Measurements from ENCODE around the gene DISC1.

DISC1 gene

GRCh38 chr1:231751415-231751814, 124.8 kb downstream of the DISC1 start:
- no peak for TF ChIP-seq POLR2A (IDR thresholded peaks at IDR 0.05; ENCODE audit: extremely low read depth, insufficient read length)
- TF ChIP-seq, protein P1, sequence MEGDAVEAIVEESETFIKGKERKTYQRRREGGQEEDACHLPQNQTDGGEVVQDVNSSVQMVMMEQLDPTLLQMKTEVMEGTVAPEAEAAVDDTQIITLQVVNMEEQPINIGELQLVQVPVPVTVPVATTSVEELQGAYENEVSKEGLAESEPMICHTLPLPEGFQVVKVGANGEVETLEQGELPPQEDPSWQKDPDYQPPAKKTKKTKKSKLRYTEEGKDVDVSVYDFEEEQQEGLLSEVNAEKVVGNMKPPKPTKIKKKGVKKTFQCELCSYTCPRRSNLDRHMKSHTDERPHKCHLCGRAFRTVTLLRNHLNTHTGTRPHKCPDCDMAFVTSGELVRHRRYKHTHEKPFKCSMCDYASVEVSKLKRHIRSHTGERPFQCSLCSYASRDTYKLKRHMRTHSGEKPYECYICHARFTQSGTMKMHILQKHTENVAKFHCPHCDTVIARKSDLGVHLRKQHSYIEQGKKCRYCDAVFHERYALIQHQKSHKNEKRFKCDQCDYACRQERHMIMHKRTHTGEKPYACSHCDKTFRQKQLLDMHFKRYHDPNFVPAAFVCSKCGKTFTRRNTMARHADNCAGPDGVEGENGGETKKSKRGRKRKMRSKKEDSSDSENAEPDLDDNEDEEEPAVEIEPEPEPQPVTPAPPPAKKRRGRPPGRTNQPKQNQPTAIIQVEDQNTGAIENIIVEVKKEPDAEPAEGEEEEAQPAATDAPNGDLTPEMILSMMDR (IDR thresholded peaks at IDR 0.05; ENCODE audit: low read depth, low read length) = no peak
- TF ChIP-seq MAX (IDR thresholded peaks at IDR 0.05; ENCODE audit: low read depth, low read length) = no peak
- no peak for TF ChIP-seq MYC (IDR thresholded peaks at IDR 0.05; ENCODE audit: low read depth, low read length)
- no peak overlapping the region for H3K4me3 ChIP-seq (ENCODE audit: low read depth, low read length)
- no peak for DNase-seq (ENCODE audit: low read depth)

GRCh38 chr1:231753313-231753712, 126.7 kb downstream of the DISC1 start:
- TF ChIP-seq MAX (IDR thresholded peaks at IDR 0.05; ENCODE audit: low read depth, low read length) (no peak), POLR2A (IDR thresholded peaks at IDR 0.05; ENCODE audit: extremely low read depth, insufficient read length) (no peak), MYC (IDR thresholded peaks at IDR 0.05; ENCODE audit: low read depth, low read length) (no peak)
- TF ChIP-seq, protein P1 (IDR thresholded peaks at IDR 0.05; ENCODE audit: low read depth, low read length) = no peak
- DNase-seq (ENCODE audit: low read depth) = no peak
- H3K4me3 ChIP-seq (ENCODE audit: low read depth, low read length) = no peak overlapping the region

DNA sequence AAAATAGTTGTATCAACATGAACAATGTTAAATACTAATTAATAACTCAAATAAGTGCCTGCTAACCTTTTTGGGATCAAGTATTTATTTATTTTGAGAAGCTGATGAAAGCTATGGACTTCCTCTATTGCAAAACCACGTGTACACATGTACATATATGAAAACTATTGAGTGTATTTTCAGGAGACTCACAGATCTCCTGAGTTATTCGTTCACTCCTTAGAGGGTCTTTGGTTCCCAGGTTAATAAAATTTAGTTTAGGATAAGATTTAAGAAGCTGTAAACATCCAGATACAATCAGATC, 130.5 kb downstream of the DISC1 start:
- TF ChIP-seq, protein P1 (IDR thresholded peaks at IDR 0.05; ENCODE audit: low read depth, low read length) = no peak
- TF ChIP-seq POLR2A (IDR thresholded peaks at IDR 0.05; ENCODE audit: extremely low read depth, insufficient read length) (no peak), MYC (IDR thresholded peaks at IDR 0.05; ENCODE audit: low read depth, low read length) (no peak), MAX (IDR thresholded peaks at IDR 0.05; ENCODE audit: low read depth, low read length) (peak; percentile 49; the same call in 1 of the 2 replicates)
- H3K4me3 ChIP-seq (ENCODE audit: low read depth, low read length) = no peak overlapping the region
- DNase-seq (ENCODE audit: low read depth) = no peak

- DNase-seq (ENCODE audit: low read depth) = no peak
- no peak for TF ChIP-seq MAX (IDR thresholded peaks at IDR 0.05; ENCODE audit: low read depth, low read length)
- TF ChIP-seq MYC (IDR thresholded peaks at IDR 0.05; ENCODE audit: low read depth, low read length) = no peak
- no peak for TF ChIP-seq POLR2A (IDR thresholded peaks at IDR 0.05; ENCODE audit: extremely low read depth, insufficient read length)
- TF ChIP-seq, protein P1 (IDR thresholded peaks at IDR 0.05; ENCODE audit: low read depth, low read length) = no peak
- H3K4me3 ChIP-seq (ENCODE audit: low read depth, low read length) = no peak overlapping the region
Observed at GRCh38 chr1:231757759-231758158, 131.2 kb downstream of the DISC1 start.

DNA sequence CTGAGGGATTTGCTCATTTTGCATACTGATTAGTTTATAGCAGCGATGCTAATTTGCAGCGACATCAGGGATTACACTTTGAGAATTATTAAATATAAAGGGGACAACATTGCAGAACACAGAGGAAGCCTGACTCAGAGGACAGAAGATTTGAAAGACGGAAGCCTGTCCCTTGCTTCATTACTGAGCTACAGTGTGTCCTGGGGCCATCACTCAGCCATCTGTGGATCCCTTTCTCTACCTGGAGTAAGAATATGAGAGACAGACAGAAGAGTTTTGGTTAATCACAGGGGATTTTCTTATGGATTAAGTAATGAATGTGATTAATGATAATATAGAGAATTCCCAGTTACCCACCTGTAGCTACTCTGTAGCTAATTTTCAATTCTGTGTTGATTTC, 134.7 kb downstream of the DISC1 start:
- DNase-seq (ENCODE audit: low read depth) = no peak
- H3K4me3 ChIP-seq (ENCODE audit: low read depth, low read length) = no peak overlapping the region
- TF ChIP-seq, protein P1 (IDR thresholded peaks at IDR 0.05; ENCODE audit: low read depth, low read length) = no peak
- no peak for TF ChIP-seq POLR2A (IDR thresholded peaks at IDR 0.05; ENCODE audit: extremely low read depth, insufficient read length)
- TF ChIP-seq MYC (IDR thresholded peaks at IDR 0.05; ENCODE audit: low read depth, low read length) = no peak
- no peak for TF ChIP-seq MAX (IDR thresholded peaks at IDR 0.05; ENCODE audit: low read depth, low read length)

Data from NB4 (cell line).